Measurements from ENCODE around the gene TIPARP. TPM values are rescaled to one million over a fixed set of nuclear protein-coding genes. Genes with fewer than 3 reads are reported as not detected.

TIPARP gene
- polyA plus RNA-seq, 1 of the 3 experiments (the other 2 are of a cell fraction) = 6.2 TPM

- no peak for TF ChIP-seq USF1 (IDR thresholded peaks at IDR 0.05; ENCODE audit: borderline replicate concordance, low read depth)
- no peak for TF ChIP-seq SMC3 (IDR thresholded peaks at IDR 0.05; ENCODE audit: low read depth, low read length)
- TF ChIP-seq RAD21 (IDR thresholded peaks at IDR 0.05; ENCODE audit: low read length) = no peak
- no peak for TF ChIP-seq FOXJ3 (CRISPR knock-in tag; IDR thresholded peaks at IDR 0.05)
- no peak for TF ChIP-seq EP300 (IDR thresholded peaks at IDR 0.05; ENCODE audit: borderline replicate concordance in 1 of 2, low read depth in 1 of 2, low read length in 1 of 2)
- TF ChIP-seq FOXM1 (IDR thresholded peaks at IDR 0.05; ENCODE audit: low read depth) = no peak
- TF ChIP-seq IRF3 (IDR thresholded peaks at IDR 0.05; ENCODE audit: low read depth, low read length) = no peak
- no peak for TF ChIP-seq JUND (IDR thresholded peaks at IDR 0.05)
- no peak for TF ChIP-seq GATA2 (CRISPR knock-in tag; IDR thresholded peaks at IDR 0.05)
- TF ChIP-seq CTCF (IDR thresholded peaks at IDR 0.05) = no peak
- no peak for TF ChIP-seq MXI1 (IDR thresholded peaks at IDR 0.05; ENCODE audit: low read depth, low read length)
- no peak for TF ChIP-seq TCF12 (IDR thresholded peaks at IDR 0.05)
- no peak for TF ChIP-seq ELF1 (IDR thresholded peaks at IDR 0.05)
- TF ChIP-seq MAX (IDR thresholded peaks at IDR 0.05; ENCODE audit: low read depth) = no peak
- TF ChIP-seq SIN3A (IDR thresholded peaks at IDR 0.05; ENCODE audit: borderline replicate concordance, low read depth, low read length) = no peak
- TF ChIP-seq FOSL2 (IDR thresholded peaks at IDR 0.05; ENCODE audit: borderline replicate concordance, low read depth) = no peak
- H3K27ac ChIP-seq (ENCODE audit: low read depth in 2 of 2, low read length in 1 of 2) = no peak overlapping the region
- CTCF ChIA-PET = no interaction called here
- no peak overlapping the region for H3K4me3 ChIP-seq (ENCODE audit: low read depth in 2 of 2, low read length in 1 of 2)
- H3K79me2 ChIP-seq (ENCODE audit: insufficient read depth) = no peaks in the 10 kb centered on the region
- no peaks in the 10 kb centered on the region for H3K9me2 ChIP-seq
- no peaks in the 10 kb centered on the region for H3K36me3 ChIP-seq (replicated peaks in 1 of 2; ENCODE audit: control insufficient read depth in 1 of 2, insufficient read depth in 2 of 2, low read length in 1 of 2)
- no peaks in the 10 kb centered on the region for H3K27me3 ChIP-seq (ENCODE audit: insufficient read depth)
- WGBS (ENCODE audit: low lambda C conversion rate) = 53% methylated on average over 1 of the region's 1 CpG
- no peak overlapping the region for H3K4me2 ChIP-seq
- no peaks in the 10 kb centered on the region for H4K20me1 ChIP-seq (ENCODE audit: insufficient read depth)
- POLR2A ChIA-PET = no interaction called here
- H3K9ac ChIP-seq = no peak overlapping the region
- H2AFZ ChIP-seq (ENCODE audit: low read depth) = no peak overlapping the region
- H3K4me1 ChIP-seq (ENCODE audit: control insufficient read depth in 1 of 2, insufficient read depth in 2 of 2, low read depth in 1 of 2, low read length in 1 of 2) = peaks cover 12 to 15% of the 10 kb centered on the region in 2 experiments; a peak in 3 of 4 replicates
- H3F3A ChIP-seq (replicated peaks; ENCODE audit: insufficient read depth) = no peaks in the 10 kb centered on the region
- 0 out of 2 replicates have a peak, but pooled peaks cover 6% of the 10 kb centered on the region for H3K9me3 ChIP-seq
- DNase-seq = no peak
These were observed 72.7 kb downstream of the TIPARP start for GRCh38 chr3:156747046-156747445.

Data from SK-N-SH (cell line).